PC-3 (cell line): ENCODE data around the gene HSD17B13. TPM values are rescaled to one million over a fixed set of nuclear protein-coding genes. Genes with fewer than 3 reads are reported as not detected.

Source experiments
- ATAC-seq: fragments of 200-7000 bp; cut with Tn5 transposase; 2 replicates; pipeline ENCODE4 v1.9.1; 2020; ENCODE audit warnings: mild to moderate bottlenecking, moderate library complexity
- BruUV-seq: library from RNA; stranded (reverse); fragments of 400-500 nt; replicated peaks from 2 replicates; lab custom pipeline; 2021; lab: Mats Ljungman, UMichigan
- CTCF ChIA-PET: fragments of 300-600 bp; sonication (Branson Sonifier 250); formaldehyde crosslinking; loops from one replicate; lab custom pipeline; 2022; ENCODE audit warnings: antibody characterized with exemption; lab: Charles Lee
- POLR2A ChIA-PET: fragments of 300-600 bp; sonication (Branson Sonifier 250); formaldehyde crosslinking; loops from one replicate; lab custom pipeline; 2022; ENCODE audit warnings: antibody characterized with exemption; ENCODE audit not compliant: unreplicated experiment; lab: Charles Lee
- DNase-seq: peaks from one replicate; pipeline ENCODE4 v3.0.0-alpha.2; 2015
- H2AFZ ChIP-seq: fragments of 300-600 bp; sonication (generic); 2 replicates; pipeline ENCODE4 v1.6.0; 2016; ENCODE audit warnings: antibody characterized with exemption, low read length
- H3F3A ChIP-seq: fragments of 300-600 bp; sonication (generic); one replicate; pipeline ENCODE4 v1.6.0; 2017; ENCODE audit warnings: antibody characterized with exemption, low read length, control low read depth, mild to moderate bottlenecking; ENCODE audit not compliant: unreplicated experiment
- H3K27ac ChIP-seq: fragments of 300-600 bp; sonication (generic); 2 replicates; pipeline ENCODE4 v1.5.1; 2016; ENCODE audit warnings: mild to moderate bottlenecking, low read length
- H3K27me3 ChIP-seq: fragments of 300-600 bp; sonication (generic); 2 replicates; pipeline ENCODE4 v1.6.1; 2016; ENCODE audit warnings: low read length, mixed read lengths
- H3K36me3 ChIP-seq: fragments of 300-600 bp; sonication (generic); 2 replicates; pipeline ENCODE4 v1.6.1; 2016; ENCODE audit warnings: low read depth, mixed run types, low read length, mixed read lengths
- H3K4me1 ChIP-seq: fragments of 300-600 bp; sonication (generic); 2 replicates; pipeline ENCODE4 v1.5.1; 2016; ENCODE audit warnings: low read length; ENCODE audit not compliant: insufficient read depth
- H3K4me2 ChIP-seq: fragments of 300-600 bp; sonication (generic); 2 replicates; pipeline ENCODE4 v1.6.0; 2016; ENCODE audit warnings: low read length
- H3K4me3 ChIP-seq: fragments of 300-600 bp; sonication (generic); 2 replicates; pipeline ENCODE4 v1.5.1; 2016; ENCODE audit warnings: mild to moderate bottlenecking, low read length, mixed read lengths
- H3K79me2 ChIP-seq: fragments of 300-600 bp; sonication (generic); 2 replicates; pipeline ENCODE4 v1.6.1; 2017; ENCODE audit warnings: low read length, mixed read lengths
- H3K9ac ChIP-seq: fragments of 300-600 bp; sonication (generic); 2 replicates; pipeline ENCODE4 v1.6.0; 2016; ENCODE audit warnings: mild to moderate bottlenecking, low read length
- H3K9me2 ChIP-seq: fragments of 300-600 bp; sonication (generic); replicated peaks from 2 replicates; pipeline ENCODE4 v1.6.1; 2016; ENCODE audit warnings: mixed run types, low read length, mixed read lengths
- H3K9me3 ChIP-seq: fragments of 300-600 bp; sonication (generic); 2 replicates; pipeline ENCODE4 v1.6.1; 2016; ENCODE audit warnings: low read length, mixed read lengths
- H4K20me1 ChIP-seq: fragments of 300-600 bp; sonication (generic); 2 replicates; pipeline ENCODE4 v1.6.1; 2016; ENCODE audit warnings: low read length, mixed read lengths
- EZH2 ChIP-seq: fragments of 300-600 bp; sonication (generic); IDR thresholded peaks from one replicate; pipeline ENCODE4 v1.6.1; 2017; ENCODE audit warnings: antibody characterized with exemption, mild to moderate bottlenecking, low read length; ENCODE audit not compliant: unreplicated experiment
- EZH2phosphoT487 ChIP-seq: fragments of 300-600 bp; sonication (generic); IDR thresholded peaks from 2 replicates; pipeline ENCODE4 v1.6.1; 2018; ENCODE audit warnings: mild to moderate bottlenecking, antibody characterized with exemption, low read length, borderline replicate concordance
- intact Hi-C: fragments of 100-400 bp; cut with micrococcal nuclease; formaldehyde crosslinking; loops from 2 replicates; pipeline ENCODE4 v1.9.0; 2023
- total RNA-seq: library from RNA; depleted of rRNA; stranded (reverse); fragments of >200 nt; gene quantifications from 2 replicates; pipeline ENCODE4 v1.2.3, GENCODE V29; 2014
- TF ChIP-seq, protein P1 (sequence below): fragments of 300-600 bp; sonication (generic); conservative IDR thresholded peaks from 2 replicates; pipeline ENCODE4 v1.5.1; 2017; ENCODE audit warnings: antibody characterized with exemption, low read depth, mild to moderate bottlenecking, low read length

The HSD17B13 gene
- total RNA-seq, 1 experiment from 2014 or later: 0.18 TPM

DNA sequence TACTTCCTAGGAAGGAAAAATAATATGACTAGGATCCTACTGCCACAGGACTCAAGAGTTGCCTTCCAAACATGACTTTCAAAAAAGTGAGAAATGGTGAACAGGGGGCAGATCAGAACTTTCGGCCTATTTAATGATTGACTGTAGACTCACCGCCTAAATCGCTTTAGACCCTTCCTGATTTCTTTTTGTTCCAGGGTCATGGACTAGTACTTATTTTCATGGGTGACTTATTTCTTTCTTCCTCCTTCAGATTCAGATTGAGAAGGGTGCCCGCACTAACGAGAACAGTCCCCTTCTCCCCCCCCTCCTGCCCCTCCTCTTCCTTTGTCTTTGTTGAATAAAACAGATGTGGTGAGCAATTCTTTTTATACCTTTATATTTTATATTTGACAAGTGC lies 54.3 kb downstream of the HSD17B13 start:
- Histone ChIP-seq H3K9ac (no peak overlapping the region), H3K27ac (no peak overlapping the region), H4K20me1 (no peaks in the 10 kb centered on the region), H3K4me1 (no peaks in the 10 kb centered on the region), H3K4me2 (no peak overlapping the region), H2AFZ (no peak overlapping the region), H3K36me3 (no peaks in the 10 kb centered on the region), H3F3A (no peaks in the 10 kb centered on the region), H3K4me3 (no peak overlapping the region), H3K79me2 (no peaks in the 10 kb centered on the region), H3K9me3 (no peaks in the 10 kb centered on the region), H3K27me3 (no peaks in the 10 kb centered on the region), H3K9me2 (no peaks in the 10 kb centered on the region)
- DNase-seq (no peak), ATAC-seq (no peak)
- ChIA-PET POLR2A (no interaction called here), CTCF (no interaction called here)
- TF ChIP-seq EZH2phosphoT487 (no peak), EZH2 (no peak)
- TF ChIP-seq, protein P1, sequence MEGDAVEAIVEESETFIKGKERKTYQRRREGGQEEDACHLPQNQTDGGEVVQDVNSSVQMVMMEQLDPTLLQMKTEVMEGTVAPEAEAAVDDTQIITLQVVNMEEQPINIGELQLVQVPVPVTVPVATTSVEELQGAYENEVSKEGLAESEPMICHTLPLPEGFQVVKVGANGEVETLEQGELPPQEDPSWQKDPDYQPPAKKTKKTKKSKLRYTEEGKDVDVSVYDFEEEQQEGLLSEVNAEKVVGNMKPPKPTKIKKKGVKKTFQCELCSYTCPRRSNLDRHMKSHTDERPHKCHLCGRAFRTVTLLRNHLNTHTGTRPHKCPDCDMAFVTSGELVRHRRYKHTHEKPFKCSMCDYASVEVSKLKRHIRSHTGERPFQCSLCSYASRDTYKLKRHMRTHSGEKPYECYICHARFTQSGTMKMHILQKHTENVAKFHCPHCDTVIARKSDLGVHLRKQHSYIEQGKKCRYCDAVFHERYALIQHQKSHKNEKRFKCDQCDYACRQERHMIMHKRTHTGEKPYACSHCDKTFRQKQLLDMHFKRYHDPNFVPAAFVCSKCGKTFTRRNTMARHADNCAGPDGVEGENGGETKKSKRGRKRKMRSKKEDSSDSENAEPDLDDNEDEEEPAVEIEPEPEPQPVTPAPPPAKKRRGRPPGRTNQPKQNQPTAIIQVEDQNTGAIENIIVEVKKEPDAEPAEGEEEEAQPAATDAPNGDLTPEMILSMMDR: no peak
- no TSS peak for BruUV-seq
- intact Hi-C loops: no loop called here

GRCh38 chr4:87266986-87267385 lies 55.7 kb downstream of the HSD17B13 start:
- intact Hi-C loops: no loop called here
- ChIA-PET POLR2A (no interaction called here), CTCF (no interaction called here)
- no TSS peak for BruUV-seq
- Histone ChIP-seq H3K79me2 (no peaks in the 10 kb centered on the region), H3K4me3 (no peak overlapping the region), H2AFZ (no peak overlapping the region), H3K27me3 (no peaks in the 10 kb centered on the region), H3K9me3 (no peaks in the 10 kb centered on the region), H3K9me2 (no peaks in the 10 kb centered on the region), H3K27ac (no peak overlapping the region), H3K4me2 (no peak overlapping the region), H3K4me1 (no peaks in the 10 kb centered on the region), H3F3A (no peaks in the 10 kb centered on the region), H3K9ac (no peak overlapping the region), H3K36me3 (no peaks in the 10 kb centered on the region), H4K20me1 (no peaks in the 10 kb centered on the region)
- TF ChIP-seq EZH2: no peak
- TF ChIP-seq, protein P1: no peak
- no peak for TF ChIP-seq EZH2phosphoT487
- ATAC-seq (no peak), DNase-seq (no peak)

DNA sequence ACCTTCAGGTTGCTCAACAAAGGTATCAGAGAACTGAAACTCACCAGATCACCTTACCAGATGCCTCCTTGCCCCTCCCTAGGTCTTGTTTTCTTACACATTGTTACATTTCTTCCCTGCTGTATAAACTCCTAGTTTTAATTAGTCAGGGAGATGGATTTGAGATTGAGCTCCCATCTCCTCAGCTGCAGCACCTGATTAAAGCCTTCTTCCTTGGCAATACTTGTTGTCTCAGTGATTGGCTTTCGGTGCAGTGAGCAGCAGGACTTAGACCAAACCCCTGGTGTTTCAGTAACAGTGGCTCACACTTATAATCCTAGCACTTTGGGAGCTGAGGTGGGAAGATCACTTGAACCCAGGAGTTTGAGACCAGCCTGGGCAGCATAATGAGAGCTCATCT lies 59.8 kb downstream of the HSD17B13 start:
- Histone ChIP-seq H3K4me1 (no peaks in the 10 kb centered on the region), H3K36me3 (no peaks in the 10 kb centered on the region), H3K9me3 (no peaks in the 10 kb centered on the region), H2AFZ (no peak overlapping the region), H3K4me3 (no peak overlapping the region), H3K4me2 (no peak overlapping the region), H3F3A (no peaks in the 10 kb centered on the region), H3K27me3 (no peaks in the 10 kb centered on the region), H4K20me1 (no peaks in the 10 kb centered on the region), H3K9me2 (no peaks in the 10 kb centered on the region), H3K79me2 (no peaks in the 10 kb centered on the region), H3K27ac (no peak overlapping the region), H3K9ac (no peak overlapping the region)
- BruUV-seq: no TSS peak
- DNase-seq (no peak), ATAC-seq (no peak)
- ChIA-PET CTCF (no interaction called here), POLR2A (no interaction called here)
- intact Hi-C loops: no loop called here
- TF ChIP-seq EZH2phosphoT487 (no peak), EZH2 (no peak)
- TF ChIP-seq, protein P1: no peak
